Right atrium auricular region (tissue), 2 donors: Measurements from ENCODE around the gene PTPN23. TPM values are rescaled to one million over a fixed set of nuclear protein-coding genes. Genes with fewer than 3 reads are reported as not detected.

Source experiments
- DNase-seq: peaks from one replicate; pipeline ENCODE4 v3.0.0-alpha.2; 2019; ENCODE audit warnings: low spot score
- H3K27ac ChIP-seq, 2 donors: fragments of 200-600 bp; sonication (generic); 1 replicate in 1 of 2; 2 replicates in 1 of 2; pipeline ENCODE4 v1.5.1; 2016 to 2019
- H3K27me3 ChIP-seq, 2 donors: fragments of 200-600 bp; sonication (generic); one replicate each; pipeline versions ENCODE4 v1.5.1 to v1.6.0; 2017 to 2019
- H3K36me3 ChIP-seq: fragments of 200-600 bp; sonication (generic); one replicate; pipeline ENCODE4 v1.5.1; 2016
- H3K4me1 ChIP-seq, 2 donors: fragments of 200-600 bp; sonication (generic); one replicate each; pipeline versions ENCODE4 v1.5.1 to v1.6.0; 2017 to 2019
- H3K4me3 ChIP-seq, 2 donors: fragments of 200-600 bp; sonication (generic); 1 replicate in 1 of 2; 2 replicates in 1 of 2; pipeline ENCODE4 v1.5.1; 2017 to 2019; ENCODE audit warnings: mild to moderate bottlenecking in 1 of 2, moderate library complexity in 1 of 2
- H3K9me3 ChIP-seq, 2 donors: fragments of 200-600 bp; sonication (generic); one replicate each; pipeline ENCODE4 v1.5.1; 2019
- CTCF ChIP-seq, 2 donors: fragments of 200-600 bp; sonication (generic); IDR thresholded peaks; one replicate each; pipeline ENCODE4 v1.5.1; 2019; ENCODE audit warnings: antibody characterized with exemption in 2 of 2
- total RNA-seq, 2 donors: library from RNA; depleted of rRNA; stranded (reverse); fragments of >200 nt; gene quantifications; one replicate each; pipeline ENCODE4 v1.1.0, GENCODE V29; 2016

The PTPN23 gene
- total RNA-seq, 2 donors from 2014 or later: 13.7 to 18.8 TPM

DNA sequence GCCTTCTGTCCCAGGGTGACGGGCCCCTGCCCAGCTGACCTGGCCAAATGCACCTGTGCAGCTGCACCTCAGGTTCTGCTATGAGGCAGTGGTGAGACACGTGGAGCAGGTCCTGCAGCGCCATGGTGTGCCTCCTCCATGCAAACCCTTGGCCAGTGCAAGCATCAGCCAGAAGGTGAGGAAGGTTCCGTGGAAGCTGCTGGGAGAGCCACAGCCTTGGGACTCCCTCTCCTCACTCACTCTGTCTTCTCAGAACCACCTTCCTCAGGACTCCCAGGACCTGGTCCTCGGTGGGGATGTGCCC, 31.6 kb downstream of the PTPN23 start:
- Histone ChIP-seq H3K27me3 (no peaks in the 10 kb centered on the region), H3K27ac (no peak overlapping the region), H3K4me1 (no peaks in the 10 kb centered on the region), H3K36me3 (peaks cover 78% of the 10 kb centered on the region), H3K9me3 (no peaks in the 10 kb centered on the region), H3K4me3 (no peak overlapping the region)
- TF ChIP-seq CTCF (IDR thresholded peaks at IDR 0.05): no peak
- DNase-seq: no peak

DNA sequence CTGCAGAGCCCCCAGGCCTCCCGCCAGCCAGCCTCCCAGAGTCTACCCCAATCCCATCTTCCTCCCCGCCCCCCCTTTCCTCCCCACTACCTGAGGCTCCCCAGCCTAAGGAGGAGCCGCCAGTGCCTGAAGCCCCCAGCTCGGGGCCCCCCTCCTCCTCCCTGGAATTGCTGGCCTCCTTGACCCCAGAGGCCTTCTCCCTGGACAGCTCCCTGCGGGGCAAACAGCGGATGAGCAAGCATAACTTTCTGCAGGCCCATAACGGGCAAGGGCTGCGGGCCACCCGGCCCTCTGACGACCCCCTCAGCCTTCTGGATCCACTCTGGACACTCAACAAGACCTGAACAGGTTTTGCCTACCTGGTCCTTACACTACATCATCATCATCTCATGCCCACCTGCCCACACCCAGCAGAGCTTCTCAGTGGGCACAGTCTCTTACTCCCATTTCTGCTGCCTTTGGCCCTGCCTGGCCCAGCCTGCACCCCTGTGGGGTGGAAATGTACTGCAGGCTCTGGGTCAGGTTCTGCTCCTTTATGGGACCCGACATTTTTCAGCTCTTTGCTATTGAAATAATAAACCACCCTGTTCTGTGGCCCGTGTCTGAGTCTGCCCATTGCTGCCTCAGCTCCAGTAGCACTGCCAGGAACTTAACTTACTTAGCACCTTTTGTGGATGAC, 32.2 kb downstream of the PTPN23 start:
- no peaks in the 10 kb centered on the region for H3K27me3 ChIP-seq
- H3K9me3 ChIP-seq: no peaks in the 10 kb centered on the region
- no peak for DNase-seq
- H3K4me3 ChIP-seq: no peak overlapping the region
- no peak for TF ChIP-seq CTCF (IDR thresholded peaks at IDR 0.05)
- H3K27ac ChIP-seq: no peak overlapping the region
- peaks cover 73% of the 10 kb centered on the region for H3K36me3 ChIP-seq
- no peaks in the 10 kb centered on the region for H3K4me1 ChIP-seq

- H3K27me3 ChIP-seq: no peaks in the 10 kb centered on the region
- peaks cover 74% of the 10 kb centered on the region for H3K36me3 ChIP-seq
- H3K9me3 ChIP-seq: no peaks in the 10 kb centered on the region
- H3K4me1 ChIP-seq: no peaks in the 10 kb centered on the region
- H3K27ac ChIP-seq: no peak overlapping the region
- no peak overlapping the region for H3K4me3 ChIP-seq
- TF ChIP-seq CTCF (IDR thresholded peaks at IDR 0.05): no peak
- DNase-seq: no peak
These were observed 32.9 kb downstream of the PTPN23 start for GRCh38 chr3:47413751-47414150.

DNA sequence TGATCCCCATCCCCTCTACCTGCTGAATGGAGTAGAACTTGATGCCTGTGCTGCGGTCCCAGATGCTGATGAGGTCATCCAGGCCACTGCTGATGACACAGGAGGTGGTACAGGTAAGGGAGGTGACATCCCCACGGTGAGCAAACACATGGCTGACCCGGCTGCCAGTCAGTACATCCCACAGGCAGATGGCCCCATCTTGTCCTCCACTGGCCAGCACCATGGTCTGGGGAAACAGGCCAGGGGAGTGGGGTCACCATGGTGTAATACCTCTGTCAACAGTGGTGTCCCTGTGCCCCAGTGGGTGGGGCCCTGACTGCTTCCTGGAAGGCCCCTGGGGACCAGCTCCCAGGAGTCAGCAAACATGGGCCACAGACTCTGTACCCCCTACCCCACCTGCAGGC, 33.3 kb downstream of the PTPN23 start:
- Histone ChIP-seq H3K27me3 (no peaks in the 10 kb centered on the region), H3K4me3 (no peak overlapping the region), H3K9me3 (no peaks in the 10 kb centered on the region), H3K4me1 (no peaks in the 10 kb centered on the region), H3K27ac (no peak overlapping the region), H3K36me3 (peaks cover 74% of the 10 kb centered on the region)
- TF ChIP-seq CTCF (IDR thresholded peaks at IDR 0.05): no peak
- DNase-seq: no peak

DNA sequence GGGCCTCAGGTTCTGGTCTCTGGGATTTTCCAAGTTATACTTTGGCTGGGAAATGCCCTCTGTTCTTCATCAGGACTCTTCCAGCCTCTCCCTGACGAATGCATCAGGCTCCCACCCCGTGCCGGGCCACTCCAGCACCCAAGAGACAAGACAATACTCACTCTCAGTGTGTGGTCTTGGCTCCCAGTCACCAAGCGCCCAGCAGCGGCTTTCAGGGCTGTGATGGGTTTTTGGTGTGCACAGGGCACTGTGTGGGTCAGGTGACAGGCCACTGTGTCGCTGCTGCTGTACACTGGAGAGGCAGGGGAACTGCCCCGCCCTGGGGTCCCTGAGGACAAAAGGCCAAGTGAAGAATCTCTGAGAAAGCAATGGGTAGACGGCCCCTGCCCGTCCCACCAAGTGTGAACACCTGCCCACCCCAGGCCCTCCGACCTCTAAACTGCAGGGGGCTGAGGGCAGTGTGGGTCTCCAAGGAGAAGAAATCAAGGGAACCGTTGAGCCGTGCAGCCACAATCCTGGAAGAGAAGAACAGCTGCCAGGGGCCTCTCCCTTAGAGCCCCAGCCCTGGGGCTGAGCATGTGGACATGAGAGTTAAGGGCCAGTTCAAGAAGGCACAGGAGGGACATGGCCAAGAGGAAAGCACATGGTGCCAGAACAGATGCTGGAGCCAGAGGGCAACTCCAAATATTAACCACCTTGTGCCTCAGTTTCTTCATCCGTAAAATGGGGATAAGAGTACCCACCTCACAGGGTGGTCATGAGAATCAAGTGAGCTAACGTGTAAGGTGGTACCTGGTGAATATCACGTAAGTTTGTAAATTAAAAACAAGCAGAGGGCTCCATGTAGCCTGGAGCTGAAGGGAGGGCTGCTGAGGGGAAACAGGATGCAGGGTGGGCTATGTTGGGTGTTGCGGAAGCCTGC, 34.1 kb downstream of the PTPN23 start:
- H3K27me3 ChIP-seq: no peaks in the 10 kb centered on the region
- DNase-seq: no peak
- TF ChIP-seq CTCF (IDR thresholded peaks at IDR 0.05): no peak
- peaks cover 74% of the 10 kb centered on the region for H3K36me3 ChIP-seq
- no peak overlapping the region for H3K27ac ChIP-seq
- H3K4me1 ChIP-seq: no peaks in the 10 kb centered on the region
- H3K9me3 ChIP-seq: no peaks in the 10 kb centered on the region
- no peak overlapping the region for H3K4me3 ChIP-seq
